WTC11 (cell line): ENCODE measurements around the gene ERMP1. TPM values are rescaled to one million over a fixed set of nuclear protein-coding genes. Genes with fewer than 3 reads are reported as not detected.

Experiments
- ATAC-seq: fragments of 200-7000 bp; cut with Tn5 transposase; 2 replicates; pipeline ENCODE4 v1.10.0; 2021; ENCODE audit warnings: mild to moderate bottlenecking, moderate library complexity
- CTCF ChIA-PET: fragments of 300-600 bp; sonication (Branson Sonifier 250); formaldehyde crosslinking; loops from one replicate; lab custom pipeline; 2021; ENCODE audit warnings: antibody characterized with exemption; lab: Charles Lee
- POLR2A ChIA-PET: fragments of 350-600 bp; sonication (Branson Sonifier 250); formaldehyde crosslinking; loops from one replicate; lab custom pipeline; 2021; ENCODE audit warnings: antibody characterized with exemption; lab: Charles Lee
- DNase-seq: peaks from one replicate; pipeline ENCODE4 v3.0.0; 2021; ENCODE audit warnings: low spot score
- H3K27ac Mint-ChIP-seq: 2 replicates; pipeline ENCODE4 v1.8.0; 2021; ENCODE audit warnings: mixed read lengths
- H3K27me3 Mint-ChIP-seq: 2 replicates; pipeline ENCODE4 v1.8.0; 2021; ENCODE audit warnings: low read depth, mild to moderate bottlenecking, moderate library complexity, mixed read lengths
- H3K36me3 Mint-ChIP-seq: 2 replicates; pipeline ENCODE4 v1.8.0; 2021; ENCODE audit warnings: mixed read lengths
- H3K4me1 Mint-ChIP-seq: 2 replicates; pipeline ENCODE4 v1.8.0; 2022; ENCODE audit warnings: mixed read lengths
- H3K4me3 Mint-ChIP-seq: 2 replicates; pipeline ENCODE4 v1.8.0; 2021; ENCODE audit warnings: mild to moderate bottlenecking, moderate library complexity, mixed read lengths
- H3K9me3 Mint-ChIP-seq: 2 replicates; pipeline ENCODE4 v1.8.0; 2021; ENCODE audit warnings: mixed read lengths
- ARID4B ChIP-seq: sonication (generic); formaldehyde crosslinking; IDR thresholded peaks from 2 replicates; pipeline ENCODE4 v1.8.0; 2023; ENCODE audit warnings: missing genetic modification reagents, mild to moderate bottlenecking, borderline replicate concordance
- ATF2 ChIP-seq: sonication (generic); formaldehyde crosslinking; IDR thresholded peaks from 2 replicates; pipeline ENCODE4 v1.8.1; 2022; ENCODE audit warnings: low read depth, missing genetic modification reagents, borderline replicate concordance
- ATF6 ChIP-seq: sonication (generic); formaldehyde crosslinking; IDR thresholded peaks from 2 replicates; pipeline ENCODE4 v1.8.1; 2023; ENCODE audit warnings: mild to moderate bottlenecking, missing genetic modification reagents
- E2F4 ChIP-seq: sonication (generic); formaldehyde crosslinking; IDR thresholded peaks from 2 replicates; pipeline ENCODE4 v1.8.1; 2022; ENCODE audit warnings: low read depth, mild to moderate bottlenecking, moderate library complexity, missing genetic modification reagents, borderline replicate concordance
- ETV6 ChIP-seq: sonication (generic); formaldehyde crosslinking; IDR thresholded peaks from 2 replicates; pipeline ENCODE4 v1.8.1; 2022; ENCODE audit warnings: mild to moderate bottlenecking, missing genetic modification reagents
- IRF2 ChIP-seq: sonication (generic); formaldehyde crosslinking; IDR thresholded peaks from 2 replicates; pipeline ENCODE4 v1.8.0; 2022; ENCODE audit warnings: low read depth, missing genetic modification reagents, borderline replicate concordance
- JAZF1 ChIP-seq: fragments of 250-450 bp; sonication (Bioruptor Pico); IDR thresholded peaks from 2 replicates; pipeline ENCODE4 v1.9.0; 2021; ENCODE audit warnings: moderate library complexity, mild to moderate bottlenecking, inconsistent platforms
- JUN ChIP-seq: sonication (generic); formaldehyde crosslinking; IDR thresholded peaks from 2 replicates; pipeline ENCODE4 v1.8.0; 2023; ENCODE audit warnings: mild to moderate bottlenecking, missing genetic modification reagents
- NR2C2 ChIP-seq: sonication (generic); formaldehyde crosslinking; IDR thresholded peaks from 2 replicates; pipeline ENCODE4 v1.8.0; 2022; ENCODE audit warnings: mild to moderate bottlenecking, missing genetic modification reagents
- RORB ChIP-seq: fragments of 250-450 bp; sonication (Bioruptor Pico); IDR thresholded peaks from 2 replicates; pipeline ENCODE4 v1.9.0; 2021; ENCODE audit warnings: mild to moderate bottlenecking
- ZNF138 ChIP-seq: sonication (generic); formaldehyde crosslinking; conservative IDR thresholded peaks from 2 replicates; pipeline ENCODE4 v1.8.1; 2022; ENCODE audit warnings: mild to moderate bottlenecking, moderate library complexity, missing genetic modification reagents
- ZNF232 ChIP-seq: sonication (generic); formaldehyde crosslinking; IDR thresholded peaks from 2 replicates; pipeline ENCODE4 v1.8.0; 2022; ENCODE audit warnings: mild to moderate bottlenecking, missing genetic modification reagents
- ZNF416 ChIP-seq: fragments of 250-450 bp; sonication (Bioruptor Pico); IDR thresholded peaks from 2 replicates; pipeline ENCODE4 v1.9.0; 2021; ENCODE audit warnings: mild to moderate bottlenecking, inconsistent platforms
- ZNF423 ChIP-seq: fragments of 250-450 bp; sonication (Bioruptor Pico); IDR thresholded peaks from 2 replicates; pipeline ENCODE4 v2.1.2; 2022; ENCODE audit warnings: mild to moderate bottlenecking, moderate library complexity
- total RNA-seq: library from RNA; stranded (reverse); gene quantifications from 3 replicates; pipeline ENCODE4 v1.2.3, GENCODE V29; 2021
- TF ChIP-seq, protein P1 (sequence below): sonication (generic); formaldehyde crosslinking; IDR thresholded peaks from 2 replicates; pipeline ENCODE4 v1.8.1; 2023; ENCODE audit warnings: mild to moderate bottlenecking, missing genetic modification reagents, borderline replicate concordance
- TF ChIP-seq, protein P2 (sequence below): sonication (generic); formaldehyde crosslinking; IDR thresholded peaks from 2 replicates; pipeline ENCODE4 v1.8.0; 2022; ENCODE audit warnings: mild to moderate bottlenecking, missing genetic modification reagents
- TF ChIP-seq, protein P3 (sequence below): sonication (generic); formaldehyde crosslinking; IDR thresholded peaks from 2 replicates; pipeline ENCODE4 v1.8.0; 2023; ENCODE audit warnings: mild to moderate bottlenecking, missing genetic modification reagents

The ERMP1 gene
- total RNA-seq, 1 experiment from 2014 or later, result 25.4 TPM

GRCh38 chr9:5787759-5788302 lies 45.1 kb downstream of the ERMP1 start (continued):
- TF ChIP-seq ATF2, result no peak
- TF ChIP-seq, protein P1, sequence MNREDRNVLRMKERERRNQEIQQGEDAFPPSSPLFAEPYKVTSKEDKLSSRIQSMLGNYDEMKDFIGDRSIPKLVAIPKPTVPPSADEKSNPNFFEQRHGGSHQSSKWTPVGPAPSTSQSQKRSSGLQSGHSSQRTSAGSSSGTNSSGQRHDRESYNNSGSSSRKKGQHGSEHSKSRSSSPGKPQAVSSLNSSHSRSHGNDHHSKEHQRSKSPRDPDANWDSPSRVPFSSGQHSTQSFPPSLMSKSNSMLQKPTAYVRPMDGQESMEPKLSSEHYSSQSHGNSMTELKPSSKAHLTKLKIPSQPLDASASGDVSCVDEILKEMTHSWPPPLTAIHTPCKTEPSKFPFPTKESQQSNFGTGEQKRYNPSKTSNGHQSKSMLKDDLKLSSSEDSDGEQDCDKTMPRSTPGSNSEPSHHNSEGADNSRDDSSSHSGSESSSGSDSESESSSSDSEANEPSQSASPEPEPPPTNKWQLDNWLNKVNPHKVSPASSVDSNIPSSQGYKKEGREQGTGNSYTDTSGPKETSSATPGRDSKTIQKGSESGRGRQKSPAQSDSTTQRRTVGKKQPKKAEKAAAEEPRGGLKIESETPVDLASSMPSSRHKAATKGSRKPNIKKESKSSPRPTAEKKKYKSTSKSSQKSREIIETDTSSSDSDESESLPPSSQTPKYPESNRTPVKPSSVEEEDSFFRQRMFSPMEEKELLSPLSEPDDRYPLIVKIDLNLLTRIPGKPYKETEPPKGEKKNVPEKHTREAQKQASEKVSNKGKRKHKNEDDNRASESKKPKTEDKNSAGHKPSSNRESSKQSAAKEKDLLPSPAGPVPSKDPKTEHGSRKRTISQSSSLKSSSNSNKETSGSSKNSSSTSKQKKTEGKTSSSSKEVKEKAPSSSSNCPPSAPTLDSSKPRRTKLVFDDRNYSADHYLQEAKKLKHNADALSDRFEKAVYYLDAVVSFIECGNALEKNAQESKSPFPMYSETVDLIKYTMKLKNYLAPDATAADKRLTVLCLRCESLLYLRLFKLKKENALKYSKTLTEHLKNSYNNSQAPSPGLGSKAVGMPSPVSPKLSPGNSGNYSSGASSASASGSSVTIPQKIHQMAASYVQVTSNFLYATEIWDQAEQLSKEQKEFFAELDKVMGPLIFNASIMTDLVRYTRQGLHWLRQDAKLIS (CRISPR knock-in tag), result no peak
- TF ChIP-seq ZNF232 (CRISPR knock-in tag), result no peak

- Mint-ChIP-seq H3K4me3 (no peak overlapping the region), H3K4me1 (peaks cover 12% of the 10 kb centered on the region), H3K27me3 (peaks cover 5% of the 10 kb centered on the region; the same call in 1 of the 2 replicates), H3K9me3 (peaks cover 13% of the 10 kb centered on the region), H3K27ac (no peak overlapping the region), H3K36me3 (peaks cover 36% of the 10 kb centered on the region)
- TF ChIP-seq ARID4B (CRISPR knock-in tag), result no peak
- TF ChIP-seq, protein P2, sequence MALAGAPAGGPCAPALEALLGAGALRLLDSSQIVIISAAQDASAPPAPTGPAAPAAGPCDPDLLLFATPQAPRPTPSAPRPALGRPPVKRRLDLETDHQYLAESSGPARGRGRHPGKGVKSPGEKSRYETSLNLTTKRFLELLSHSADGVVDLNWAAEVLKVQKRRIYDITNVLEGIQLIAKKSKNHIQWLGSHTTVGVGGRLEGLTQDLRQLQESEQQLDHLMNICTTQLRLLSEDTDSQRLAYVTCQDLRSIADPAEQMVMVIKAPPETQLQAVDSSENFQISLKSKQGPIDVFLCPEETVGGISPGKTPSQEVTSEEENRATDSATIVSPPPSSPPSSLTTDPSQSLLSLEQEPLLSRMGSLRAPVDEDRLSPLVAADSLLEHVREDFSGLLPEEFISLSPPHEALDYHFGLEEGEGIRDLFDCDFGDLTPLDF (CRISPR knock-in tag), result no peak
- no peak for TF ChIP-seq NR2C2 (CRISPR knock-in tag)
- TF ChIP-seq RORB, result no peak
- TF ChIP-seq ATF6 (CRISPR knock-in tag), result no peak
- TF ChIP-seq IRF2 (CRISPR knock-in tag), result no peak
- TF ChIP-seq ZNF416 (CRISPR knock-in tag), result no peak
- no peak for TF ChIP-seq ZNF423
- TF ChIP-seq, protein P3, sequence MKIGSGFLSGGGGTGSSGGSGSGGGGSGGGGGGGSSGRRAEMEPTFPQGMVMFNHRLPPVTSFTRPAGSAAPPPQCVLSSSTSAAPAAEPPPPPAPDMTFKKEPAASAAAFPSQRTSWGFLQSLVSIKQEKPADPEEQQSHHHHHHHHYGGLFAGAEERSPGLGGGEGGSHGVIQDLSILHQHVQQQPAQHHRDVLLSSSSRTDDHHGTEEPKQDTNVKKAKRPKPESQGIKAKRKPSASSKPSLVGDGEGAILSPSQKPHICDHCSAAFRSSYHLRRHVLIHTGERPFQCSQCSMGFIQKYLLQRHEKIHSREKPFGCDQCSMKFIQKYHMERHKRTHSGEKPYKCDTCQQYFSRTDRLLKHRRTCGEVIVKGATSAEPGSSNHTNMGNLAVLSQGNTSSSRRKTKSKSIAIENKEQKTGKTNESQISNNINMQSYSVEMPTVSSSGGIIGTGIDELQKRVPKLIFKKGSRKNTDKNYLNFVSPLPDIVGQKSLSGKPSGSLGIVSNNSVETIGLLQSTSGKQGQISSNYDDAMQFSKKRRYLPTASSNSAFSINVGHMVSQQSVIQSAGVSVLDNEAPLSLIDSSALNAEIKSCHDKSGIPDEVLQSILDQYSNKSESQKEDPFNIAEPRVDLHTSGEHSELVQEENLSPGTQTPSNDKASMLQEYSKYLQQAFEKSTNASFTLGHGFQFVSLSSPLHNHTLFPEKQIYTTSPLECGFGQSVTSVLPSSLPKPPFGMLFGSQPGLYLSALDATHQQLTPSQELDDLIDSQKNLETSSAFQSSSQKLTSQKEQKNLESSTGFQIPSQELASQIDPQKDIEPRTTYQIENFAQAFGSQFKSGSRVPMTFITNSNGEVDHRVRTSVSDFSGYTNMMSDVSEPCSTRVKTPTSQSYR, result no peak
- no peak for TF ChIP-seq E2F4
- TF ChIP-seq JUN (CRISPR knock-in tag), result no peak
- TF ChIP-seq ZNF138 (CRISPR knock-in tag), result no peak
- TF ChIP-seq JAZF1 (CRISPR knock-in tag), result no peak
- TF ChIP-seq ETV6 (CRISPR knock-in tag), result no peak
- ChIA-PET CTCF (no interaction called here), POLR2A (no interaction called here)
- ATAC-seq (no peak), DNase-seq (no peak)
Measured at GRCh38 chr9:5787220-5787619, 45.7 kb downstream of the ERMP1 start.
